RWPE1 (cell line): Measurements from ENCODE around the gene ARHGEF4.

Experiments used
- CTCF ChIA-PET: fragments of 350-600 bp; sonication (Branson Sonifier 250); formaldehyde crosslinking; extraction: SDS; loops from one replicate; lab custom pipeline; 2021; lab: Yijun Ruan, JAX
- POLR2A ChIA-PET: fragments of 400-600 bp; formaldehyde crosslinking; extraction: SDS; loops from one replicate; lab custom pipeline; 2020; ENCODE audit warnings: antibody characterized with exemption; ENCODE audit not compliant: low non-redundant PET; lab: Yijun Ruan, JAX
- DNase-seq: peaks from one replicate; pipeline ENCODE4 v3.0.0; 2012; ENCODE audit warnings: low spot score
- H3K27ac ChIP-seq: fragments of 450-650 bp; 2 replicates; pipeline ENCODE4 v1.5.1; 2017
- CTCF ChIP-seq: fragments of 450-650 bp; conservative IDR thresholded peaks from 2 replicates; pipeline ENCODE4 v1.5.1; 2017; ENCODE audit warnings: low read depth, mild to moderate bottlenecking

ARHGEF4 gene

GRCh38 chr2:130807659-130808385 is 28.9 kb upstream of the ARHGEF4 start:
- no peak for TF ChIP-seq CTCF
- CTCF ChIA-PET: interaction anchor here (2.0 kb wide), 1 partner anchor 10 kb away, joined by 14 read pairs; no protein-coding TSS in a partner anchor
- peak; percentile 66 for DNase-seq
- H3K27ac ChIP-seq: peak overlapping the region; percentile 100
- POLR2A ChIA-PET: interaction anchor here (0.5 kb wide), 1 partner anchor 155 kb away, joined by 6 read pairs; no protein-coding TSS in a partner anchor

GRCh38 chr2:130808482-130809268 is 28.0 kb upstream of the ARHGEF4 start:
- TF ChIP-seq CTCF: no peak
- ChIA-PET POLR2A (no interaction called here), CTCF (interaction anchor here (0.7 to 2.0 kb wide), 2 partner anchors 11 kb away, joined by 4 to 14 read pairs; no protein-coding TSS in a partner anchor)
- peak overlapping the region; percentile 100 for H3K27ac ChIP-seq
- peak; percentile 87 for DNase-seq

- no peak for DNase-seq
- ChIA-PET CTCF (no interaction called here), POLR2A (no interaction called here)
- TF ChIP-seq CTCF: no peak
- peak overlapping the region; percentile 100 for H3K27ac ChIP-seq
These were observed 26.2 kb upstream of the ARHGEF4 start for GRCh38 chr2:130810490-130810889.

- no peak for DNase-seq
- ChIA-PET POLR2A (no interaction called here), CTCF (no interaction called here)
- H3K27ac ChIP-seq: peak overlapping the region; percentile 34
- no peak for TF ChIP-seq CTCF
These were observed 23.0 kb upstream of the ARHGEF4 start for GRCh38 chr2:130813722-130814121.

GRCh38 chr2:130814931-130815680 is 21.6 kb upstream of the ARHGEF4 start:
- peak overlapping the region; percentile 34; the same call in 1 of the 2 replicates for H3K27ac ChIP-seq
- ChIA-PET POLR2A (no interaction called here), CTCF (interaction anchor here (0.6 kb wide), 2 partner anchors 18 to 1223 kb away, joined by 3 read pairs; no protein-coding TSS in a partner anchor)
- TF ChIP-seq CTCF: no peak
- no peak for DNase-seq

GRCh38 chr2:130818809-130819208 is 17.9 kb upstream of the ARHGEF4 start:
- DNase-seq: no peak
- ChIA-PET CTCF (no interaction called here), POLR2A (no interaction called here)
- no peak for TF ChIP-seq CTCF
- H3K27ac ChIP-seq: peak overlapping the region; percentile 46
